GM21723 (cell line): ENCODE results near the gene CLP1.
"Not testable (repeated sequence)": the region's sequence is repeated elsewhere in the genome, so short reads cannot be mapped to it uniquely, and the experiment has no call there.

Source experiments
- ATAC-seq: cut with Tn5 transposase; IDR thresholded peaks from one replicate; pipeline ENCODE4 v1.9.1; 2021; ENCODE audit warnings: mild to moderate bottlenecking, moderate library complexity; ENCODE audit not compliant: unreplicated experiment

CLP1 gene

DNA sequence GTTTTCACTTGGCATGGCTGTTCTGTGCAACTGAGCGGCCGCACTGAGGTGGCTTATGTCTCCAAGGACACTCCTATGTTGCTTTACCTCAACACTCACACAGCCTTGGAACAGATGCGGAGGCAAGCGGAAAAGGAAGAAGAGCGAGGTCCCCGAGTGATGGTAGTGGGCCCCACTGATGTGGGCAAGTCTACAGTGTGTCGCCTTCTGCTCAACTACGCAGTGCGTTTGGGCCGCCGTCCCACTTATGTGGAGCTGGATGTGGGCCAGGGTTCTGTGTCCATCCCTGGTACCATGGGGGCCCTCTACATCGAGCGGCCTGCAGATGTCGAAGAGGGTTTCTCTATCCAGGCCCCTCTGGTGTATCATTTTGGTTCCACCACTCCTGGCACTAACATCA is 2.1 kb downstream of the CLP1 start:
- ATAC-seq = no peak

DNA sequence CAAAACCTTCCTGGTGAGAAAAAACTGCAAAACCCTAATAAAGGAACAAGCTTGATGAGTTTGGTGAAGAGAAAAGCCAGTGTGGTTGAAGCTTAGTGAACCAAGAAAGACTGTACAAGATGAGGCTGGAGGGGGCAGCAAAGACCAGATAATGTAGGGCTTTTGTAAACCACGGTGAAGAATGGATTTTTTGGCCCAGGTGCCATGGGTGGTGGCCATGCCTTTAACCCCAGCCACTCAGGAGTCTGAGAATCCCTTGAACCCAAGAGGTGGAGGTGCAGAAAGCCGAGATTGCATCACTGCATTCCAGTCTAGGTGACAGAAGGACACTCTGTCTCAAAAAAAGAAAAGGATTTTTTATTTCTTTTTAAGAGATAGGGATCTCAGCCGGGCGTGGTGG is 5.3 kb downstream of the CLP1 start:
- ATAC-seq = no peak

DNA sequence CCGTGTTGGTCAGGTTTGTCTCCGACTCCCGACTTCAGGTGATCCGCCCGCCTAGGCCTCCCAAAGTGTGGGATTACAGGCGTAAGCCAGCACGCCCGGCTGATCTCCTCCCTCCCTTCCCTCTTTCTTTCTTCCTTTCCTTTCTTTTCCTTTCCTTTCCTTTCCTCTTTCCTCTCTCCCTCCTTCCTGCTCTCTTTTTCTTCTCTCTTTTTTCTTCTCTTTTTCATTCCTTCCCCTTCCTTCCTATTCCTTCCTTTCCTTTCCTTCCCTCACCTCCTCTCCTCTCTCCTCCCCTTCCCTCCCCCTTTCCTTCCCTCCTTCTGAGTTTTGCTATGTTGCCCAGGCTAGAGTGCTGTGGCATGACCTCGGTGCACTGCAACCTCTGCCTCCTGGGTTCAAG is 6.4 kb downstream of the CLP1 start:
- ATAC-seq = no peak

DNA sequence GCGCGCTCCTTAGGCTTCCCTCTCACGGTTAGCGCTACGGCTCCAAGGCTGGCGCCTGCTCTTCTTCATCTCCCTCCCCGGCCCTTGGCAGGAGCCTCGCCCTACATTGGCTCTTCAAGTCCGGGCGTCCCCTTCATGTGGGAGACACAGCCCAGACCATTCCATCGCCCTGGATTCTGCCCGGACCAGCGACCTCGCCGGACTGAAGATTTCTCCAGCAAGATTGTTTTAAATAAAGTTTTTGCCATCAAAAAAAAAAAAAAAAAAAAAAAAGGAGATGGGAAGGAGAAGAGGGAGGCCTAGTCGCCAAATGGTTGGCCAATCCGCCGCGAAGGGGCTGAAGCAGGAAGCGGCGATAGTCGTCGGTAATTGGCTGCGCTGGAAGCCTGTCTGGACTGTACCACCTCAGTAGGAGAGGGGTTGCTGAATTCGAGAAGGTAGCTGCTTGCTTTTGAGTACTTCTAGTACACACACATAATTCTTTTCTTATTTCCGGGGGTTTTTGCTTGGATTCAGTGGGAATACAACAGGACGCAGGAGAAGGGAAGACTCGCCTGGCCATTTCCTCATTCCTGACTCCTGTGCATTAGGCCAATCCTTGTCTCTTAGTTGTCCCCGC is 9.7 kb downstream of the CLP1 start:
- ATAC-seq = peak; percentile 69

DNA sequence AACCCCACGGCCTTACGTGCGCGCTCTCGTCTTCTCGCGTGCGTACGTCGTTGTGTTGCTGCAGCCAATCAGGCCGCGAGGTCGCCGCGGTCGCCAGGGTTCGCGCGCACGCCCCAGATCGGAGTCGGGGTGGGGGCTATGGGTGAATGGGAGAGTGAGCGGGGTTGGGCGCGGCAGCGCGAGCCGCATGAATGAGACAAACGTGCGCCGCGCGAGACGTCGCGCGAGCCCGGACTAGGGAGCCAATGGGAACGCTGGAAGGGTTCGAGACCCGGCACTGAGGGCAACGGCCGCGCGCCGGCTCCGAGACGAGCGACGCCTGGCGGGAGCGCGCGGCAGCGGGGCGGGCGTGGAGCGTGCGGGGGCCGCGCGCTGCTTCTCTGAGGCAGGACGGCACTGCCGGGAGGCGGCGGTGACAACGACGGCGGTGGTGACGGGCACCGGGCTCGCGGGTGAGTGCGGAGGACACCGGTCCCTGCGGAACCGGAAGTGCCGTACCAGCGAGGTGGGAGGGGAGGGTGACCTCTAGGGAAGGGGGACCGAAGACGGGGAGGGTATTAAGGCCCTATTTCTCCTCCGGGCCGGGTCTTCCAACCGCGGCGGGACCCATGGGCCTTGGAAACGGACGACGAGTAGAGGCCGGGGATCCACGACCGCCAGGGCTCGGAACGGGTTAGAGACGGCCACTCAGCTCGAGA is 10.3 kb downstream of the CLP1 start, which contains the start of gene ZDHHC5:
TSS of gene ZDHHC5 (plus strand) at position 379 of the 698 bp plus-strand sequence. CDS start 4,977 bp downstream, outside the sequence.
- peak; percentile 84 for ATAC-seq

GRCh38 chr11:57668434-57668782 is 10.8 kb downstream of the CLP1 start:
- ATAC-seq = peak; percentile 13

DNA sequence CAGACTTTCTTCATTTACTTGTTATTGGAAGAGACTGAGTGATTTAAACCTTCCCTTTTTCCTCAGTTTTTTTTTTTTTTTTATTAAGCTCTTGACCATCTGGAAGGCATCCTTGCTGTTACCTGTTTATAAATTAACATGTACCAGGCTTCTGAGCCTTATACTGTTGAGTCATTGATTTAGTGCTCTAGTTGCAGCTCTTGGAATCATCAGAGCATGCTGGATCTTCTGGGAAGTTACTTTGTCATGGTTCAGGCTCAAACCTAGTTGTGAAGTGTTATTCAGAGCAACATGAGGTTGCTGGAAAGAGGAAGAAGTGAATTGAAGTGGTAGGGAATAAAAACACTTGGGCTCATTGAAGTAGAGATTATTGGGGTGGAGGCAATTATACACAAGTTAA is 16.7 kb downstream of the CLP1 start:
- ATAC-seq = no peak

- ATAC-seq = no peak
Observed at GRCh38 chr11:57675176-57675941, 17.8 kb downstream of the CLP1 start.

GRCh38 chr11:57679396-57679795 is 21.8 kb downstream of the CLP1 start:
- no peak for ATAC-seq

GRCh38 chr11:57680552-57680874 is 23.0 kb downstream of the CLP1 start:
- ATAC-seq = no peak

DNA sequence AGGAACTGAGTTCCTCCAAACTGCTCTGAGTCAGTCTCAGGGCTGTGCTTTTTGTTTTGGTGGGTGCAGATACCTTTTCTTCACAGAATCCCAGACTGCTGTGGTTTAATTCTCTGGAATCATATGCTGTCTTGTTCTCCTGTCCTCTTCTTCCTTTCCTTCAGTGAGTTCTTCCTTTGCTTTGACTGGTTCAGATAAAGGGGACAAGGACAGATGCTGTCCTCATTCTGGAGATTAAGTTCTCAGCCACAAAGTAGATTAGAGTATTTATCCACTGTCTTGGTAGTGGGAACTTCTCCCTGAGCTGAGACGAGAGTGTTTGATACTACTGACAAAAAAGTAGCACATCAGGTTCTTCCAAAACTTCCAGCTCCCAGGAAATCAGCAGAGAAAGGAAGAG is 23.6 kb downstream of the CLP1 start:
- ATAC-seq = no peak

DNA sequence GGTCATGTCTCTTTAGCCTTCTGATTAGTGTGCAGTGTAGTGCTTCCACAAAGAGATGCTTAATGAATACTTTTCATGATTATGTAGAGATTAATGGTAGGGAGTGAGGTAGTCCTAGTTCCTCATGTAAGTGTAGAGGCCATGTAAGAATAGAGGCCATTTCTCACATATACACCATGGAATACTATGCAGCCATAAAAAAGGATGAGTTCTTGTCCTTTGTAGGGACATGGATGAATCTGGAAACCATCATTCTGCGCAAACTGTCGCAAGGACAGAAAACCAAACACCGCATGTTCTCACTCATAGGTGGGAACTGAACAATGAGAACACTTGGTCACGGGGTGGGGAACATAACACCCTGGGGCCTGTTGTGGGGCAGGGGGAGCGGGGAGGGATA is 32.9 kb downstream of the CLP1 start:
- ATAC-seq = not testable (repeated sequence)

DNA sequence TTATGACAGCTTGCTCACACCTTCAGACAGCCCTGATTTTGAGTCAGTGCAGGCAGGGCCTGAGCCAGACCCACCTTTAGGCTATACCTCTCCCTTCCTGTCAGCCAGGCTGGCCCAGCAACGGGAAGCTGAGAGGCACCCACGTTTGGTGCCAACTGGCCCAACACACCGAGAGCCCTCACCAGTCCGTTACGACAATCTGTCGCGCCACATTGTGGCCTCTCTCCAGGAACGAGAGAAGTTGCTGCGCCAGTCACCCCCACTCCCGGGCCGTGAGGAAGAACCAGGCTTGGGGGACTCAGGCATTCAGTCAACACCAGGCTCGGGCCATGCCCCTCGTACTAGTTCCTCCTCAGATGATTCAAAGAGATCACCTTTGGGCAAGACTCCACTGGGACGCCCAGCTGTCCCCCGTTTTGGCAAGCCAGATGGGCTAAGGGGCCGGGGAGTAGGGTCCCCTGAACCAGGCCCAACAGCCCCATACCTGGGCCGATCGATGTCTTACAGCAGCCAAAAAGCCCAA is 41.3 kb downstream of the CLP1 start:
- no peak for ATAC-seq

- no peak for ATAC-seq
Observed at GRCh38 chr11:57699813-57700212, 42.3 kb downstream of the CLP1 start.

DNA sequence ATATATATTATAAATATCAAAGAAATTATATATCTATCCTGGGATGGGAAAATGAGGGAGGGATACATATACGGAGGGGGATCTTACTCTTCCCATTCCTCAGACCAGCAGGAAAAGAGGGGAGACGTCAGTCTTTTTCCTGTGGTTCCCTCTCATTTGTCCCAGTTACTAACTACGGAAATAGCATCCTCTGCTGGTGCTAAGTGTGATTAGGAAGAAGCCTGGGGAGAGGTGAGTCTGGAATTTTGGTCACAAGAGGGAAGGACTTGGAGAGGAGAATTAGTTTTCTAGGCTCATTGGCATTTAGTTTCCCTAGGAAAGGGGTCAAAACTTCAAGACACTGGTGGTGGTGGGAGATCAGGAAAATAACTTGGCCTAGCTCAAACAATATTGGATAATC is 42.9 kb downstream of the CLP1 start:
- no peak for ATAC-seq

DNA sequence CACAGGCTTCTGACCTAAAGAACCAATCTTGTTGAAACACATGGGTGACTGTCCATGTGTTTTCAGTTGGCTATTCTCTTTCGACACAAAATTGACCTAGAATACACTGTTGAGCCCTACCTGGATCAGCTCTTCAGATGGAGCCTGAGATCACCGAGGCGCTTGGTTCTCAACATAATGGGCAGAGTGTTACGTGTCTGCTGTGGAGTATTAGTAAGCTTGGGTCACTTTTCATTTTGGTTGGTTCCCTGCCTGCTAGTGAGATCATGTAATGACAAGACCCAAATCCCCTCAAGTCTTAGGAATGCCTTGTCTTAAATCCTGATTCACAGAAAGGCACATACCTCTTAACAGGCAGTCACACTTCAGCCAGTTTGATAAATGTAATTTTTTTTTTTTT is 45.8 kb downstream of the CLP1 start:
- no peak for ATAC-seq

DNA sequence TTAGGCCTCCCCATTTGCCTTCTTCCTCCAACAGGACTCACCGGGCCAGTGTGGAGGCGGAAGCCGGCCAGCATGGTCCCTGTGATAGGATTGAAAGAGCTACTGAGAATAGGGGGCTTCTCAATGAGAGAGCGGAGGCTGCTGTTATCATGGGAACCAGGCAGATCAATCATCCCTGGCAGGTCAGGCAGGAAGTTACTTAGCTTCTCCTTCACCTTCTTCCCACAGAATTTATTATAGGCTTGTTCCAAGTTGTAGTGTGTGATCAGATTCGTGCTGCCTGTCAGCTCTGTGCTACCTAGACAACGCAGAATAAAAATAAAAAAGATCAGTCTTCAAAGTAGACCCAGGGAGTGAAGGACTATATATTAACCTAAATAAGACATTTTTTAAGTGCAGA is 47.4 kb downstream of the CLP1 start:
- no peak for ATAC-seq

DNA sequence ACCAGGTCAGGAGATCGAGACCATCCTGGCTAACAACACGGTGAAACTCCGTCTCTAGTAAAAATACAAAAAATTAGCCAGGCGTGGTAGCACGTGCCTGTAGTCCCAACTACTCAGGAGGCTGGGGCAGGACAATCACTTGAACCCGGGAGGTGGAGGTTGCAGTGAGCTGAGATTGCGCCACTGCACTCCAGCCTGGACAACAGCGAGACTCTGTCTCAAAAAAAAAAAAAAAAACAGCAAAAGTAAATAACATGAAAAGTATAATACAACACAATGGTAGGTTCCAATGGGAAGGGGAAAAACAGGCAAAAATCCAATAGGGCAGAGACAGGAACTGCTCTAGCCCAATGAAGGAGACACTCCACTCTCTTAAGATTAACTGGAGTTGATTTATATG is 47.9 kb downstream of the CLP1 start:
- not testable (repeated sequence) for ATAC-seq

DNA sequence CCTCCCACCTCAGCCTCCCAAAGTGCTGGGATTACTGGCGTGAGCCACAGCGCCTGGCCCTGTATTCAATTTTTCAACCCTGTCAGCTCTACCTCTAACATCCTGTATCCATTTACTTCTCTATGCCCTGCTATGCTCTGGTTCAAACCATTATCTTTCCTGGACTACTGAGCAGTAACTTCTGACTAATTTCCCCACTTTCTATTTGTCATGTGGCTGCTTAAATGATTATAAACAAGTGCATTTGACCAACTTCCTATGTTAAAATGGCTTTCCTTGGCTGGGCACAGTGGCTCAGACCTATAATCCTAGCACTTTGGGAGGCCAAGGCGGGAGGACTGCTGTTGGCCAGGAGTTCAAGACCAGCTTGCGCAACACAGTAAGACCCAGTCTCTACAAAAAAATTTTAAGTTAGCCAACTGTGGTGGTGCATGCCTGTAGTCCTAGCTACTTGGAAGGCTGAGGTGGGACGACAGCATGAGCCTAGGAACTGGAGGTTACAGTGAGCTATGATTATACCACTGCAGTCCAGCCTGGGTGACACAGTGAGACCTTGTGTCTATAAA is 52.3 kb downstream of the CLP1 start:
- no peak for ATAC-seq
